IMR-90 (cell line): ENCODE results near the gene HS6ST2. TPM values are rescaled to one million over a fixed set of nuclear protein-coding genes. Genes with fewer than 3 reads are reported as not detected.

Experiments
- ATAC-seq: fragments of 200-7000 bp; cut with Tn5 transposase; 2 replicates; pipeline ENCODE4 v1.9.1; 2020; ENCODE audit warnings: low read depth, mild to moderate bottlenecking, moderate library complexity
- BruUV-seq: library from RNA; stranded (reverse); fragments of 400-500 nt; replicated peaks from 2 replicates; lab custom pipeline; 2021; lab: Mats Ljungman, UMichigan
- CTCF ChIA-PET: fragments of 300-600 bp; formaldehyde crosslinking; extraction: SDS; loops from one replicate; lab custom pipeline; 2021; ENCODE audit warnings: antibody characterized with exemption; lab: Yijun Ruan, JAX
- POLR2A ChIA-PET: fragments of 300-600 bp; sonication (Branson Sonifier 250); formaldehyde crosslinking; loops from one replicate; lab custom pipeline; 2022; ENCODE audit warnings: antibody characterized with exemption; ENCODE audit not compliant: unreplicated experiment; lab: Charles Lee
- DNase-seq: peaks from one replicate; pipeline ENCODE4 v3.0.0; 2013
- H2AFZ ChIP-seq: replicated peaks from 2 replicates; pipeline ENCODE3; 2013; ENCODE audit warnings: low read length, mild to moderate bottlenecking; ENCODE audit not compliant: poor library complexity
- H2AK5ac ChIP-seq: 2 replicates; pipeline ENCODE4 v1.6.1; 2013; ENCODE audit warnings: low read depth, low read length, inconsistent platforms
- H2AK9ac ChIP-seq: replicated peaks from 2 replicates; pipeline ENCODE3; 2013; ENCODE audit warnings: mild to moderate bottlenecking, low read depth, low read length, moderate library complexity; ENCODE audit not compliant: poor library complexity
- H2BK120ac ChIP-seq: 2 replicates; pipeline ENCODE4 v1.6.1; 2013; ENCODE audit warnings: low read depth, low read length, inconsistent platforms
- H2BK15ac ChIP-seq: 3 replicates; pipeline ENCODE4 v1.6.1; 2013; ENCODE audit warnings: low read depth, low read length, inconsistent platforms
- H2BK20ac ChIP-seq: 2 replicates; pipeline ENCODE4 v1.6.1; 2013; ENCODE audit warnings: low read depth, mild to moderate bottlenecking, inconsistent platforms, low read length, moderate library complexity
- H2BK5ac ChIP-seq: 2 replicates; pipeline ENCODE4 v1.6.1; 2013; ENCODE audit warnings: mild to moderate bottlenecking, low read depth, low read length, inconsistent platforms; ENCODE audit not compliant: poor library complexity, severe bottlenecking
- H3K14ac ChIP-seq: replicated peaks from 2 replicates; pipeline ENCODE4 v1.6.1; 2013; ENCODE audit warnings: low read depth, low read length, inconsistent platforms
- H3K18ac ChIP-seq: 2 replicates; pipeline ENCODE4 v1.6.1; 2013; ENCODE audit warnings: low read depth, low read length, control low read depth
- H3K23ac ChIP-seq: 2 replicates; pipeline ENCODE4 v1.6.1; 2013; ENCODE audit warnings: low read depth, low read length, inconsistent platforms
- H3K27ac ChIP-seq: 2 replicates; pipeline ENCODE4 v1.5.1; 2013; ENCODE audit warnings: mild to moderate bottlenecking, control low read depth, low read length; ENCODE audit not compliant: insufficient read depth
- H3K27me3 ChIP-seq: 2 replicates; pipeline ENCODE4 v1.6.1; 2013; ENCODE audit warnings: low read length; ENCODE audit not compliant: control insufficient read depth, insufficient read depth
- H3K36me3 ChIP-seq: 2 replicates; pipeline ENCODE4 v1.6.1; 2013; ENCODE audit warnings: low read length, mixed read lengths; ENCODE audit not compliant: control insufficient read depth, insufficient read depth
- H3K4ac ChIP-seq: 2 replicates; pipeline ENCODE4 v1.6.1; 2013; ENCODE audit warnings: low read depth, low read length, inconsistent platforms
- H3K4me1 ChIP-seq: 2 replicates; pipeline ENCODE4 v1.6.1; 2013; ENCODE audit warnings: low read length, mixed read lengths; ENCODE audit not compliant: control insufficient read depth, insufficient read depth
- H3K4me2 ChIP-seq: 2 replicates; pipeline ENCODE4 v1.6.1; 2013; ENCODE audit warnings: low read depth, mild to moderate bottlenecking, control low read depth, low read length, moderate library complexity
- H3K4me3 ChIP-seq: 2 replicates; pipeline ENCODE4 v1.5.1; 2013; ENCODE audit warnings: low read depth, mild to moderate bottlenecking, control low read depth, low read length, moderate library complexity; ENCODE audit not compliant: insufficient read depth
- H3K56ac ChIP-seq: 2 replicates; pipeline ENCODE4 v1.6.1; 2013; ENCODE audit warnings: low read length, inconsistent platforms; ENCODE audit not compliant: insufficient read depth; ENCODE audit errors: extremely low read depth
- H3K79me1 ChIP-seq, 2 experiments: 2 replicates each; pipeline ENCODE4 v1.6.1; 2013; ENCODE audit warnings: low read length in 2 of 2, inconsistent platforms in 1 of 2, low read depth in 1 of 2
- H3K9ac ChIP-seq: 2 replicates; pipeline ENCODE4 v1.6.1; 2013; ENCODE audit warnings: low read depth, low read length, control low read depth
- H3K9me1 ChIP-seq: 2 replicates; pipeline ENCODE4 v1.6.1; 2013; ENCODE audit warnings: low read length, inconsistent platforms; ENCODE audit not compliant: insufficient read depth
- H3K9me3 ChIP-seq: 2 replicates; pipeline ENCODE4 v1.6.1; 2013; ENCODE audit warnings: low read length; ENCODE audit not compliant: control insufficient read depth, insufficient read depth
- H4K20me1 ChIP-seq: 2 replicates; pipeline ENCODE4 v1.6.1; 2013; ENCODE audit warnings: low read length, inconsistent platforms; ENCODE audit not compliant: insufficient read depth
- H4K5ac ChIP-seq: 2 replicates; pipeline ENCODE4 v1.6.1; 2013; ENCODE audit warnings: mild to moderate bottlenecking, low read depth, low read length, control low read depth
- H4K8ac ChIP-seq, 2 experiments: 2 replicates each; pipeline ENCODE4 v1.6.1; 2013; ENCODE audit warnings: low read depth in 2 of 2, low read length in 2 of 2, control low read depth in 1 of 2, inconsistent platforms in 1 of 2
- H4K91ac ChIP-seq: 2 replicates; pipeline ENCODE4 v1.6.1; 2013; ENCODE audit warnings: low read depth, low read length, inconsistent platforms; ENCODE audit not compliant: insufficient read depth
- BHLHE40 ChIP-seq: fragments of 150-350 bp; IDR thresholded peaks from 2 replicates; pipeline ENCODE4 v1.6.1; 2016; ENCODE audit warnings: mild to moderate bottlenecking, low read depth, low read length
- CEBPB ChIP-seq: IDR thresholded peaks from 2 replicates; pipeline ENCODE4 v1.6.1; 2012; ENCODE audit warnings: low read depth, low read length, improper control_type of control experiment
- CHD1 ChIP-seq: IDR thresholded peaks from 2 replicates; pipeline ENCODE4 v1.6.1; 2012; ENCODE audit warnings: low read depth, low read length, improper control_type of control experiment
- CTCF ChIP-seq: conservative IDR thresholded peaks from 2 replicates; pipeline ENCODE4 v1.5.1; 2012; ENCODE audit warnings: mild to moderate bottlenecking, low read depth, low read length, improper control_type of control experiment
- ELK1 ChIP-seq: fragments of 150-350 bp; IDR thresholded peaks from 2 replicates; pipeline ENCODE4 v1.6.1; 2016; ENCODE audit warnings: low read depth, mild to moderate bottlenecking, low read length, moderate library complexity, borderline replicate concordance
- FOS ChIP-seq: fragments of 150-350 bp; IDR thresholded peaks from 2 replicates; pipeline ENCODE4 v1.6.1; 2016; ENCODE audit warnings: low read depth, low read length
- MAFK ChIP-seq: IDR thresholded peaks from 2 replicates; pipeline ENCODE4 v1.6.1; 2012; ENCODE audit warnings: low read depth, low read length, improper control_type of control experiment
- MAZ ChIP-seq: IDR thresholded peaks from 2 replicates; pipeline ENCODE4 v1.6.1; 2012; ENCODE audit warnings: low read depth, mild to moderate bottlenecking, low read length, improper control_type of control experiment, moderate library complexity, borderline replicate concordance
- MXI1 ChIP-seq: IDR thresholded peaks from 2 replicates; pipeline ENCODE4 v1.6.1; 2012; ENCODE audit warnings: low read depth, mild to moderate bottlenecking, low read length, moderate library complexity, borderline replicate concordance
- NFE2L2 ChIP-seq: fragments of 150-350 bp; IDR thresholded peaks from 2 replicates; pipeline ENCODE4 v1.6.1; 2016; ENCODE audit warnings: low read depth, mild to moderate bottlenecking, low read length
- POLR2A ChIP-seq: IDR thresholded peaks from 2 replicates; pipeline ENCODE4 v1.6.1; 2012; ENCODE audit warnings: mild to moderate bottlenecking, low read depth, low read length
- RAD21 ChIP-seq: IDR thresholded peaks from 2 replicates; pipeline ENCODE4 v1.6.1; 2012; ENCODE audit warnings: low read length, improper control_type of control experiment
- RCOR1 ChIP-seq: IDR thresholded peaks from 2 replicates; pipeline ENCODE4 v1.6.1; 2012; ENCODE audit warnings: mild to moderate bottlenecking, low read length, improper control_type of control experiment; ENCODE audit not compliant: insufficient replicate concordance
- RFX5 ChIP-seq: IDR thresholded peaks from 2 replicates; pipeline ENCODE4 v1.8.0; 2012; ENCODE audit warnings: low read depth, mild to moderate bottlenecking, low read length, moderate library complexity
- SMC3 ChIP-seq: fragments of 150-350 bp; IDR thresholded peaks from 2 replicates; pipeline ENCODE4 v1.6.1; 2016; ENCODE audit warnings: low read depth, mild to moderate bottlenecking, antibody characterized with exemption, low read length, moderate library complexity
- USF2 ChIP-seq: fragments of 150-350 bp; IDR thresholded peaks from 2 replicates; pipeline ENCODE4 v1.6.1; 2017; ENCODE audit warnings: mild to moderate bottlenecking, antibody characterized with exemption, low read length, low read depth
- WGBS, 2 experiments: methylation state at CpG; one replicate each; pipeline versions ENCODE4 v1.1.5 to v1.1.7; 2013; ENCODE audit warnings: missing lambda C conversion rate in 2 of 2; ENCODE audit not compliant: insufficient read length in 1 of 2; ENCODE audit errors: extremely low coverage in 2 of 2; 5-methylcytosine and 5-hydroxymethylcytosine counted together
- dilution Hi-C: fragments of 300-500 bp; cut with HindIII; formaldehyde crosslinking; loops from one replicate; pipeline ENCODE4 v1.14.3; 2018; ENCODE audit warnings: low sequenced_read_pairs; ENCODE audit not compliant: unreplicated experiment
- in situ Hi-C: fragments of 300-500 bp; cut with MboI; formaldehyde crosslinking; loops from 3 replicates; pipeline ENCODE4 v1.14.3; 2019; ENCODE audit warnings: low sequenced_read_pairs, inconsistent platforms, mixed read lengths
- intact Hi-C: fragments of 100-400 bp; cut with micrococcal nuclease; formaldehyde crosslinking; loops from 2 replicates; pipeline ENCODE4 v1.10.0; 2022
- polyA plus RNA-seq, 3 experiments: library from polyadenylated mRNA; depleted of rRNA; stranded (reverse); fragments of >200 nt; gene quantifications; 2 replicates each; pipeline ENCODE4 v1.2.3, GENCODE V29; 2012; ENCODE audit warnings: low replicate concordance in 1 of 3
- total RNA-seq: library from RNA; depleted of rRNA; stranded (reverse); fragments of >200 nt; gene quantifications from 2 replicates; pipeline ENCODE4 v1.2.3, GENCODE V29; 2012

The HS6ST2 gene
- total and polyA plus RNA-seq, 2 of the 4 experiments (the other 2 are of a cell fraction), result not detected

GRCh38 chrX:132855780-132856341 is 102.6 kb downstream of the HS6ST2 start:
- H2BK120ac ChIP-seq, result no peak overlapping the region
- dilution Hi-C loops (no loop called here), in situ Hi-C loops (no loop called here), intact Hi-C loops (no loop called here)
- H4K20me1 ChIP-seq, result no peaks in the 10 kb centered on the region
- no peak overlapping the region for H4K5ac ChIP-seq
- H3K4ac ChIP-seq, result no peak overlapping the region
- no peaks in the 10 kb centered on the region for H3K9me3 ChIP-seq
- no peak overlapping the region for H3K4me3 ChIP-seq
- H4K8ac ChIP-seq, result no peak overlapping the region
- H3K23ac ChIP-seq, result no peak overlapping the region
- H3K9me1 ChIP-seq, result no peaks in the 10 kb centered on the region
- H3K9ac ChIP-seq, result no peak overlapping the region
- H2BK5ac ChIP-seq, result no peak overlapping the region
- no TSS peak for BruUV-seq
- no peak overlapping the region for H3K14ac ChIP-seq
- H2BK20ac ChIP-seq, result no peak overlapping the region
- no peak overlapping the region for H3K4me2 ChIP-seq
- H3K18ac ChIP-seq, result no peak overlapping the region
- no peak overlapping the region for H3K27ac ChIP-seq
- H3K36me3 ChIP-seq, result no peaks in the 10 kb centered on the region
- no peaks in the 10 kb centered on the region for H3K4me1 ChIP-seq
- ATAC-seq, result no peak
- no peak overlapping the region for H2AFZ ChIP-seq
- no peak for TF ChIP-seq MXI1
- TF ChIP-seq SMC3, result no peak
- TF ChIP-seq FOS, result no peak
- no peak for TF ChIP-seq CHD1
- no peak for TF ChIP-seq CEBPB
- TF ChIP-seq RAD21, result no peak
- TF ChIP-seq MAZ, result no peak
- TF ChIP-seq USF2, result no peak
- no peak for TF ChIP-seq POLR2A
- no peak for TF ChIP-seq MAFK
- TF ChIP-seq NFE2L2, result no peak
- TF ChIP-seq RCOR1, result no peak
- no peak for TF ChIP-seq RFX5
- TF ChIP-seq ELK1, result no peak
- no peak for TF ChIP-seq CTCF
- TF ChIP-seq BHLHE40, result no peak
- no CpG with 5 or more reads among the region's 6 CpGs for WGBS, 2 experiments
- no peak overlapping the region for H2BK15ac ChIP-seq
- no peak overlapping the region for H2AK5ac ChIP-seq
- peaks cover 1% of the 10 kb centered on the region for H3K27me3 ChIP-seq
- CTCF ChIA-PET, result no interaction called here
- no peak overlapping the region for H4K91ac ChIP-seq
- no peak overlapping the region for H2AK9ac ChIP-seq
- no peak overlapping the region for H3K56ac ChIP-seq
- no peak for DNase-seq
- POLR2A ChIA-PET, result no interaction called here
- H3K79me1 ChIP-seq, result no peaks in the 10 kb centered on the region
